Stimulated activated naive CD8-positive, alpha-beta T cell treated with anti-CD3 and anti-CD28 coated beads, Interleukin-15, Interleukin-2, amounts not matched to agents 100 ng/mL and 50 ng/mL, for 24 hours (primary cell): ENCODE measurements around the gene CC2D1A.
"Not testable (repeated sequence)": the region's sequence is repeated elsewhere in the genome, so short reads cannot be mapped to it uniquely, and the experiment has no call there.

ENCODE experiments used
- H3K27ac Mint-ChIP-seq: one replicate; pipeline ENCODE4 v1.8.0; 2021; ENCODE audit warnings: mild to moderate bottlenecking, mixed read lengths
- H3K27me3 Mint-ChIP-seq: one replicate; pipeline ENCODE4 v1.8.0; 2021; ENCODE audit warnings: mixed read lengths
- H3K36me3 Mint-ChIP-seq: one replicate; pipeline ENCODE4 v1.8.0; 2021; ENCODE audit warnings: low read depth, mixed read lengths
- H3K4me1 Mint-ChIP-seq: one replicate; pipeline ENCODE4 v1.8.0; 2021; ENCODE audit warnings: low read depth, mixed read lengths
- H3K4me3 Mint-ChIP-seq: one replicate; pipeline ENCODE4 v1.8.0; 2021; ENCODE audit warnings: mild to moderate bottlenecking, mixed read lengths
- H3K9me3 Mint-ChIP-seq: one replicate; pipeline ENCODE4 v1.8.0; 2021; ENCODE audit warnings: mixed read lengths

CC2D1A gene

DNA sequence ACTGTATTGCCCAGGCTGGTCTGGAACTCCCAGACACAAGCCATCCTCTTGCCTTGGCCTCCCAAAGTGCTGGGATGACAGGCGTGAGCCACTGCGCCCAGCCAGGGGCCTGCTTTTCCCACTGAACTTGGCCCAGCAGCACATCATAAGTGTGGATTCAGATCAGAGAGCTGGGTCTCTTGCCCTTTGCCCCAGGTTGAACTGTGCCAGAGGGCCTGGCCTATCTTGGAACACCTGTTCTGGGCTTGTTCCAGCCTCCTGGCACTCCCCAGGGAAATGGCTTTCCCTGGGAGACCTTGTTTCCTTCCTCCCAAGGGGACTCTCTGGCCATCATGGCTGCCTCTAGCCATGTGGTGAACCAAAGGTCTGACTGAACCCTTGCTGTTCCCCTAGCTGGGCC, 3.4 kb downstream of the CC2D1A start:
- Mint-ChIP-seq H3K4me1 (peaks cover 16% of the 10 kb centered on the region), H3K27me3 (no peaks in the 10 kb centered on the region), H3K27ac (no peak overlapping the region), H3K36me3 (peaks cover 14% of the 10 kb centered on the region), H3K4me3 (no peak overlapping the region), H3K9me3 (no peaks in the 10 kb centered on the region)

DNA sequence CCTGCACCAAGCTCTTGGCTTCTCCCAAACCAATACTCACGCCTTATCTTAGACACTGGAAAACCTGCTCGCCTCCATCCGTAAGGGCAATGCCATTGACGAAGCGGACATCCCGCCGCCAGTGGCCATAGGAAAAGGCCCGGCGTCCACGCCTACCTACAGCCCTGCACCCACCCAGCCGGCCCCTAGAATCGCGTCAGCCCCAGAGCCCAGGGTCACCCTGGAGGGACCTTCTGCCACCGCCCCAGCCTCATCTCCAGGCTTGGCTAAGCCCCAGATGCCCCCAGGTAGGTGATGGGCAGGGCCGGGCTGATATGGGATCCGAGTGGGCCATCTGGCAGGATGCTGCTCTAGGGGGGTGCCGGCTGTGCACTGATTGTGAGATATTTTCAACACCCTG, 7.4 kb downstream of the CC2D1A start:
- Mint-ChIP-seq H3K9me3 (no peaks in the 10 kb centered on the region), H3K27ac (no peak overlapping the region)

DNA sequence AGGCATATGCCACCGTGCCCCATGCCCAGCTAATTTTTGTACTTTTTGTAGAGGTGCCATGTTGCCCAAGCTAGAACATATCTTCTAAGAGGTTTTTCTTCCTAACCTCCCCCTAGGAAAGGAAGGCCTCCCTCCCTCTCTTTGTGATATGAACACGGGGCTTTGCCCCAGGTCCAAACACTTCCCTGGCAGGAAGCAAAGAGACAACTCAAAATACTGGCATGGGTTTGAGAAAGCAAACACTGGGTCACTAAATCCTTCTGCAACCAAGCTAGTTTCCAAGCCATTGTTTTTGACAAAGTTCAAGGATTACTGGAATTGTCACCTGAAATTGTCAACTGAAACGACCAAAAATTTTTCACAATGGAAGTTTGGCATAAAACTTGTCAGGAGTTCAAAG, 8.8 kb downstream of the CC2D1A start:
- H3K9me3 Mint-ChIP-seq, result no peaks in the 10 kb centered on the region
- H3K27ac Mint-ChIP-seq, result no peak overlapping the region
- no peak overlapping the region for H3K4me3 Mint-ChIP-seq
- no peaks in the 10 kb centered on the region for H3K27me3 Mint-ChIP-seq
- H3K4me1 Mint-ChIP-seq, result no peaks in the 10 kb centered on the region
- H3K36me3 Mint-ChIP-seq, result peaks cover 23% of the 10 kb centered on the region

More for the DNA sequence above, 7.4 kb downstream of the CC2D1A start:
- Mint-ChIP-seq H3K27me3 (no peaks in the 10 kb centered on the region), H3K4me3 (no peak overlapping the region), H3K4me1 (no peaks in the 10 kb centered on the region), H3K36me3 (peaks cover 22% of the 10 kb centered on the region)

DNA sequence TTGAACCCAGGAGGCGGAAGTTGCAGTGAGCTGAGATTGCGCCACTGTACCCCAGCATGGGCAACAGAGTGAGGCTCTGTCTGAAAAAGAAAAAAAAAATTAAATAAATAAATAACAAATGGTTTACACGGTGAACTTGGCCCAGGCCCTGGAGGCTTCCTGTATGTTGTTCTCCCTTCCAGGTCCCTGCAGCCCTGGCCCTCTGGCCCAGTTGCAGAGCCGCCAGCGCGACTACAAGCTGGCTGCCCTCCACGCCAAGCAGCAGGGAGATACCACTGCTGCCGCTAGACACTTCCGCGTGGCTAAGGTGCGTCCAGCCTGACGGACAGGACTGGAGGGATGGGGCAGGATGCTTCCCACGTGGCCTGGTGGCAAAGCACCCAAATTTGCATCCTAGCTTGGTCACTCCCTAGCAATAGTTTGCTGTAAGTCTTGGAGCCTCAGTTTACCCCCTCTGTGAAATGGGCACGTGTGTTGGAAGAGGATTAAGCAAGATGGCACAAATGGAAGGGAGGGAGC, 11.9 kb downstream of the CC2D1A start:
- Mint-ChIP-seq H3K27ac (no peak overlapping the region), H3K27me3 (no peaks in the 10 kb centered on the region), H3K9me3 (peaks cover 5% of the 10 kb centered on the region), H3K4me3 (no peak overlapping the region), H3K36me3 (peaks cover 39% of the 10 kb centered on the region), H3K4me1 (no peaks in the 10 kb centered on the region)

DNA sequence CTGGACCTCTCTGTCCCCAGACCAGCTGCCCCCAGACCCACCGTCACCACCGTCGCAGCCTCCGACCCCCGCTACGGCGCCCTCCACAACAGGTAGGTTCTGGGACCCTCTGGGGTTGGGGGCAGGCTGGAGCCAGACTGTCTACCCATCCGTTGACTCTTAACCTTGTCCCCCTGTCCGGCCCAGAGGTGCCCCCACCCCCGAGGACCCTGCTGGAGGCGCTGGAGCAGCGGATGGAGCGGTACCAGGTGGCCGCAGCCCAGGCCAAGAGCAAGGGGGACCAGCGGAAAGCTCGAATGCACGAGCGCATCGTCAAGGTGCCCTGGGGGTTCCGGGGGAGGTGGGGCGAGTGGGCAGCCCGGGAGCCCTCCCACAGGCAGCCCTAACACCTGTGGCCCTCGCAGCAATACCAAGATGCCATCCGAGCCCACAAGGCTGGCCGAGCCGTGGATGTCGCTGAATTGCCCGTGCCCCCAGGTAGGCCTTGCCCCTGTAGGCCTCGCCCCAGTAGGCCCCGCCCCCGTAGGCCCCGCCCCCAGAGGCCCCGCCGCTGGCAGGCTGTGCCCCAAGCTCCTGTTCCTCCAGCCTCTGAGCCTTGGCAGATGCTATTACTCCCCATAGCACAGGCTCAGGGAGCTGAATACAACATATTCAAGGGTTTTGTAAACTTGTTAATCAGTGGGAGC, 12.9 kb downstream of the CC2D1A start:
- H3K4me1 Mint-ChIP-seq, result no peaks in the 10 kb centered on the region
- H3K27ac Mint-ChIP-seq, result no peak overlapping the region
- peaks cover 5% of the 10 kb centered on the region for H3K9me3 Mint-ChIP-seq
- H3K27me3 Mint-ChIP-seq, result no peaks in the 10 kb centered on the region
- H3K4me3 Mint-ChIP-seq, result no peak overlapping the region
- H3K36me3 Mint-ChIP-seq, result peaks cover 44% of the 10 kb centered on the region

DNA sequence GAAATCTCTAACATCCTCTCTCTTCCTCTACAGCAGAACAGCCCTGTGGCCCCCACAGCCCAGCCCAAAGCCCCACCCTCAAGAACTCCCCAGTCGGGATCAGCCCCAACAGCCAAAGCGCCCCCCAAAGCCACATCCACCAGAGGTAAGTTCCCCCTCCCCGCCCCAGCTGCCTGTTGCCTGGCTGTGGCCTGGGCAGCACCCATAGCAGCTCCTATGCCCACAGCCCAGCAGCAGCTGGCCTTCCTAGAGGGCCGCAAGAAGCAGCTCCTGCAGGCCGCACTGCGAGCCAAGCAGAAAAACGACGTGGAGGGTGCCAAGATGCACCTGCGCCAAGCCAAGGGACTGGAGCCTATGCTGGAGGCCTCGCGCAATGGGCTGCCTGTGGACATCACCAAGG, 14.5 kb downstream of the CC2D1A start:
- no peaks in the 10 kb centered on the region for H3K27me3 Mint-ChIP-seq
- H3K27ac Mint-ChIP-seq, result no peak overlapping the region
- peaks cover 44% of the 10 kb centered on the region for H3K36me3 Mint-ChIP-seq
- peaks cover 5% of the 10 kb centered on the region for H3K9me3 Mint-ChIP-seq
- no peak overlapping the region for H3K4me3 Mint-ChIP-seq
- no peaks in the 10 kb centered on the region for H3K4me1 Mint-ChIP-seq

DNA sequence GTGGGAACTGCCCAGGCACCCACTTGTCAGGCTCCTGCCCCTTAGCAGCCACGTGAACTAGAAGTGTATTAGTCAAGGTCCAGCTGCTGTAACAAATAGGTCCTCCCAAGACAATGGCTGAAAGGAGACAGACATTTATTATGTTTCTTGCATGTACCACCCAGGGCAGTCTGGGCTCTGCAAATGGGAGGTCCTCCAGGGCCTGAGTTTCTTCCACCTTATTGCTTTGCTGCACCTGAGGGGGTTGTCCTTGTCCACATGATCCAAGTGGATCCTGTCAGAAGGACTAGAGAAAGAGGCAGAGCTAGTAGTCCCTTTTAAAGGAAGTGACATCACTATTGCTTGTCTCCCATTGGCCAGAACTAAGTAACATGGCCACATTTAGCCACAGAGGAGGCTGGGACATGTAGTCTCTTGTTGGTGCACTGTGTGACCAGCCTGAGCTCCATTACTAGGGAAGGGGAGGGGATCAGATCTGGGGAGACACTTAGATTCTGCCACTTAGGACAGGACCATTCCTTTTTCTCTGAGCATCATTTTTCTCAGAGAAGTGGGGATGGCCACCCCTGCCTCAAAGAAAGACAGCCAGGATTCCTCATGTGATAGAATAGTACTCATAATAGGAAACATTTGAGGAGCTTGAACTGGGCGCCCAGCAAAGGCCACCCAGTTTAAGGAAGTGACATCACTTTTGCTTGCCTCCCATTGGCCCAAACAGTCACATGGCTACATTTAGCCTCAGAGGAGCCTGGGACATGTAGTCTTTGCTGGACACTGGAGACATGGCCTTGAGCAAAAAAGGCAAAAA, 15.1 kb downstream of the CC2D1A start:
- H3K9me3 Mint-ChIP-seq, result peaks cover 5% of the 10 kb centered on the region
- no peaks in the 10 kb centered on the region for H3K27me3 Mint-ChIP-seq
- peaks cover 44% of the 10 kb centered on the region for H3K36me3 Mint-ChIP-seq
- H3K4me1 Mint-ChIP-seq, result no peaks in the 10 kb centered on the region
- no peak overlapping the region for H3K27ac Mint-ChIP-seq
- no peak overlapping the region for H3K4me3 Mint-ChIP-seq

DNA sequence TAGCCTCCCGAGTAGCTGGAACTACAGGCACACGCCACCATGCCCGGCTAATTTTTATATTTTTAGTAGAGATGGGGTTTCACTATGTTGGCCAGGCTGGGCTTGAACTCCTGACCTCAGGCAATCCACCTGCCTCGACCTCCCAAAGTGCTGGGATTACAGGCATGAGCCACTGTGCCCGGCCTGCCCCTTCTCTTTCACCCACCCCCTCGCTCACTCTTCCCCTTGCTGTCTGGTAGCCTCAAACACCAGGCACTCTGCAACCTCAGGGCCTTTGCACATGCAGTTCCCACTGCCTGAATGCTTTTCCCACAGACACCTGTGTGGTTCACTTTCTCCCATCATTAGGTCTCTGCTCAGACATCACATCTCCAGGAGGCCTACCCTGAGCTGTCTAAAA, 16.1 kb downstream of the CC2D1A start:
- H3K36me3 Mint-ChIP-seq, result peaks cover 45% of the 10 kb centered on the region
- H3K4me3 Mint-ChIP-seq, H3K27ac Mint-ChIP-seq, H3K9me3 Mint-ChIP-seq, H3K27me3 Mint-ChIP-seq, H3K4me1 Mint-ChIP-seq: not testable (repeated sequence)

DNA sequence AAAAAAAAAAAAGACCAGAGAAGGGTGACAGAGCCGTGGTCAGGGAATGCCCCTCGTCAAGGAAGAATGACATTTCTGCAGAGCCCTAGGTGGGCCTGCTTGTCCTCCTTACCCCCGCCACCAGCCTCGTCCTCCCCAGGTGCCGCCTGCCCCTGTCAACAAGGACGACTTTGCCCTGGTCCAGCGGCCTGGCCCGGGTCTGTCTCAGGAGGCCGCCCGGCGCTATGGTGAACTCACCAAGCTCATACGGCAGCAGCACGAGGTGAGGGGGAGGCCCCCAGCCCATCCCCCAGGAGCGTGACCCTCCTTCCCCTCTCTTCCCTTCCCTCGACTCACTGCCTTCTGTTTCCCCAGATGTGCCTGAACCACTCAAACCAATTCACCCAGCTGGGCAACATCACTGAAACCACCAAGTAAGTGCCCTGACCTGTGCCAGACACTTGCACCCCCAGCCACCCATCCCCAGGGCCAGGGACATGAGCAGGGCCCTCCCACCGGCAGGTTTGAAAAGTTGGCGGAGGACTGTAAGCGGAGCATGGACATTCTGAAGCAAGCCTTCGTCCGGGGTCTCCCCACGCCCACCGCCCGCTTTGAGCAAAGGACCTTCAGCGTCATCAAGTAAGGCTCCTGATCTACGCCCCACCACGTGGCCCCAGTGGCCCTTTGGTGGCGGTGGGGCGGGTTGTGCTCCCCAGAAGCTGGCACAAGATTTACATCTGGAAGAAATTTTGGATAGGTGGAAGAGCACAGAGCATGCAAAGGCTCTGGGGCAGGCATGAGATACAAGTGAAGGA, 17.4 kb downstream of the CC2D1A start:
- H3K4me1 Mint-ChIP-seq, result no peaks in the 10 kb centered on the region
- peaks cover 5% of the 10 kb centered on the region for H3K9me3 Mint-ChIP-seq
- no peak overlapping the region for H3K4me3 Mint-ChIP-seq
- no peak overlapping the region for H3K27ac Mint-ChIP-seq
- peaks cover 43% of the 10 kb centered on the region for H3K36me3 Mint-ChIP-seq
- H3K27me3 Mint-ChIP-seq, result no peaks in the 10 kb centered on the region

DNA sequence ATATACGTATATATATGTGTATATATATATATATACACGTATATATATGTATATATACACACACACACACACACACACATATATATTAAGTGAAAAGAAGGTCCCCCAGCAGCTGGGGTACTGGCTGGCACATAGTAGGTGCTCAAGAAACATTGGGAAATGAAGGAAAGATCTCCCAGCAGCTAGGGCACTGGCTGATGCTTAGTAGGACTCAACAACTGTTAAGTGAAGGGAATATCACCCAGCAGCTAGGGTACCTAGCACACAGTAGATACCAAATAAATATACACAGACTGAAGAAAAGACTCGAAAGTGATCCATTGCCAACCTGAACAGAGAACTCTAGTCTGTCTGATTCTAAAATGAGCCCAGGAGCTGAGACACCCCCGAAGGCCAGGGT, 20.0 kb downstream of the CC2D1A start:
- no peak overlapping the region for H3K4me3 Mint-ChIP-seq

DNA sequence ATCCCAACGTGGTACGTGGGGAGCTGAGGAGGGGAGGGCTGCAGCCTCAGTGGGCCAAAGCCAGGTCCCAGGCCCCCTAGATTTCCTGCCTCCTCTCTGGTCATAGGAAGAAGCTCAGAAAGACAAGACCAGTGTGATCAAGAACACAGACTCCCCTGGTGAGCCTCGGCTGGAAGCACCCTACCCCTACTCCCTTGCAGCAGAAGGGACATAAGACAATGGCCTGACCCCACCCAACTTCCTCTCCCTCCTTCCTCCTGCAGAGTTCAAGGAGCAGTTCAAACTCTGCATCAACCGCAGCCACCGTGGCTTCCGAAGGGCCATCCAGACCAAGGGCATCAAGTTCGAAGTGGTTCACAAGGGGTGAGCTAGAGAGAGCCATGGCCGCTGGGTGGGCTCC, 20.7 kb downstream of the CC2D1A start:
- Mint-ChIP-seq H3K27me3 (no peaks in the 10 kb centered on the region), H3K4me1 (no peaks in the 10 kb centered on the region), H3K4me3 (no peak overlapping the region), H3K9me3 (no peaks in the 10 kb centered on the region), H3K36me3 (peaks cover 27% of the 10 kb centered on the region), H3K27ac (no peak overlapping the region)

More for the DNA sequence above, 20.0 kb downstream of the CC2D1A start:
- Mint-ChIP-seq H3K9me3 (peaks cover 2% of the 10 kb centered on the region), H3K36me3 (peaks cover 34% of the 10 kb centered on the region), H3K27me3 (no peaks in the 10 kb centered on the region), H3K27ac (no peak overlapping the region), H3K4me1 (no peaks in the 10 kb centered on the region)

DNA sequence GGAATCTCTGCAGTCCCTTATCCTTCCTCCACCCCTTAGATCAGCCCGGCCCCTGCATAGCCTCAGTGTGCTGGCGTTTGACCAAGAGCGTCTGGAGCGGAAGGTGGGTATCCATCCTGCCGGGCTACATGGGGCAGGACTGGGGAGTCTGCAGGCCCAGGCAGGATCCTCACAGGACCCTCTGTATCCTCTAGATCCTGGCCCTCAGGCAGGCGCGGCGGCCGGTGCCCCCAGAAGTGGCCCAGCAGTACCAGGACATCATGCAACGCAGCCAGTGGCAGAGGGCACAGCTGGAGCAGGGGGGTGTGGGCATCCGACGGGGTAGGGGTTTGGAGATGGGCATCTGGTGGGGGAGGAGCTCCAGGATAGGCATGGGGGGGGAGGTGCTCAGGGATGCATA, 23.3 kb downstream of the CC2D1A start:
- Mint-ChIP-seq H3K9me3 (no peaks in the 10 kb centered on the region), H3K36me3 (peaks cover 10% of the 10 kb centered on the region), H3K4me3 (no peak overlapping the region), H3K27ac (no peak overlapping the region), H3K27me3 (no peaks in the 10 kb centered on the region), H3K4me1 (no peaks in the 10 kb centered on the region)

DNA sequence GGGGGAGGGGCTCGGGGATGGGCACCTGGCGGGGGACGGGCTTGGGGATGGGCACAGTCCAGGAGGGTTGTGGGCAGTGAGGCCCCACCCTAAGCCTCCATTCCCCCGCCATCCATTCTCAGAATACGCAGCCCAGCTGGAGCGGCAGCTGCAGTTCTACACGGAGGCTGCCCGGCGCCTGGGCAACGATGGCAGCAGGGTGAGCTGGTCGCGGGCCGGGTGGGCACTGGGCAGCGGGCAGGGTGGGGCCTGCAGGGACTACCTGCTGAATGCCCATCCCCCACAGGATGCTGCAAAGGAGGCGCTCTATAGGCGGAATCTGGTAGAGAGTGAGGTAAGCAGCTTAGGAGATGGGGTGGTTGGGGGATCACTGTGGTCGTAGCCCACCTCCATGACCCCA, 24.0 kb downstream of the CC2D1A start:
- H3K27me3 Mint-ChIP-seq, result no peaks in the 10 kb centered on the region
- no peak overlapping the region for H3K4me3 Mint-ChIP-seq
- no peaks in the 10 kb centered on the region for H3K9me3 Mint-ChIP-seq
- peaks cover 6% of the 10 kb centered on the region for H3K36me3 Mint-ChIP-seq
- no peaks in the 10 kb centered on the region for H3K4me1 Mint-ChIP-seq
- no peak overlapping the region for H3K27ac Mint-ChIP-seq

DNA sequence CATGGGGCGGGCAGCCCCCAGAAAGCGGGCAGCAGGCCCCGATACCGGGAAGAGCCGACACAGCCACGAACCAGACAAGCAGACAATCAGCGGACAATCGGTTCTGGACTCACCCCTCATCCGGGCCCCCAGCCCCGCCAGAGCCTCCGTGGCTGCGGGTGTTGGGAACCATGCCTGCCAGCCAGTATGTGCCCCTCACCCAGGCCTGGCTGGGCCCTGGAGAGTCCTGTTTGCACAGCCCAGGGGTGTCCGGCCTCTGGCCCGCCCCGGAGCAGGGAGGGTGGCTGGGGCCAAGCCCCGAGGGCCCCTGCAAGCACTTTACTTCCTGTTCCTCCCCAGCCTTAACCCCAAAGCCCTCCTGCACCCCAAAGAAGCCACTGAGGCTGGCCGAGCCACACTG, 24.4 kb downstream of the CC2D1A start:
- Mint-ChIP-seq H3K27ac (no peak overlapping the region), H3K36me3 (peaks cover 5% of the 10 kb centered on the region), H3K4me1 (no peaks in the 10 kb centered on the region), H3K4me3 (no peak overlapping the region), H3K27me3 (no peaks in the 10 kb centered on the region), H3K9me3 (no peaks in the 10 kb centered on the region)
